Superior temporal gyrus (tissue), 1 donor: ENCODE measurements around the gene GLI3.

Experiments
- DNase-seq: peaks from one replicate; pipeline ENCODE4 v3.0.0-alpha.2; 2016; ENCODE audit errors: extremely low spot score

Gene GLI3

DNA sequence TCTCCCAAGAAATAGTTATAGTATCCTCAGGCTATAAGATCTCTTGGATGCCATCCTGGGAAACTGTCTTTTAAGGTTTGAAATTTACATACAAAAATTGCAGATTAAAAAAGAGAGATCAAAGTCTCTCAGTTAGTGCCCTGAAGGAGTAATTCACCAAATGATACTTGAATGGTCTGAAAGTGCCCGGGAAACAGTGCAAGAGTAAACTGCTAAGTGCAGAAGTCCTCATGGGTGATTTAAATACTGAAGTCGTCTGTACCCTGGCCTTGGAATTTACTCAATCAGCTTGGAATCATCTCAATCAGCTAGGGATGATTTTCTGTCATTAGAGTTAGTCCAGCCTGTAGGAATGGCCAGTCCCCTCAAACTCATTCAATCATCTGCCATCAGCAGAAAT is 155.3 kb downstream of the GLI3 start:
- DNase-seq = no peak

DNA sequence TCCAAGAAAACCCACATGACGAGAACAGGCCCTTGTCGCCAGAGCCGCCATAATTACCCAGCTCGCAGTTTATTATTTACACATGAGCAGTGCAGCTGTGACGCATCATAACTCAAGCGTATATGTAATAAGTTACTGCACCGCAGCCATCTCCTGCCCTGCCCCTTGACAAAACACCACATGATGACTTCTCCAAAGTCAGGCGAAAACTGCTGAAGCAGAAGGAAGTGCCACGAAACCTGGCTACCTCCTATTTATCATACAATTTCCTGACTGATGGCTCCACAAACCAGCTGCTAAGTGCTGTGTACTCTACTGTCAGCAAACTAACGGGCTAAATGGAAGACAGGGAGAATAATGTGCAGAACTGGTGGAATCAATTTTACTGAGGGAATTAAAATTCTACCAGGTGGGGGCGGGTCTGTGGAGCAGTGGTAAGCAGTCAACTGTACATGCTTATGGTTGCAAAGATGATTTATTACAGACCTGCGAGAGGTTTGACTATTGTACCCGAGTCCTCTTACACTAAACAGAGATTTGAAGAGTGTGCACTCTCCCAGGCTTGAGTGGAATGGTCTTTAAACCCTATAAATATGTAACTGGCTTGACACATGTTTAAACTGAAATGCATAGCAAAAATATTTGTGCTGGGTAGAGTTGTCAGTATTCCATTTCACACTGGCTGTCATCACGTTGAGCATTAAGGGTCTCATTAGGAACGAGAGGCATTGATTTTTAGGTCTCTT is 156.0 kb downstream of the GLI3 start:
- no peak for DNase-seq

DNA sequence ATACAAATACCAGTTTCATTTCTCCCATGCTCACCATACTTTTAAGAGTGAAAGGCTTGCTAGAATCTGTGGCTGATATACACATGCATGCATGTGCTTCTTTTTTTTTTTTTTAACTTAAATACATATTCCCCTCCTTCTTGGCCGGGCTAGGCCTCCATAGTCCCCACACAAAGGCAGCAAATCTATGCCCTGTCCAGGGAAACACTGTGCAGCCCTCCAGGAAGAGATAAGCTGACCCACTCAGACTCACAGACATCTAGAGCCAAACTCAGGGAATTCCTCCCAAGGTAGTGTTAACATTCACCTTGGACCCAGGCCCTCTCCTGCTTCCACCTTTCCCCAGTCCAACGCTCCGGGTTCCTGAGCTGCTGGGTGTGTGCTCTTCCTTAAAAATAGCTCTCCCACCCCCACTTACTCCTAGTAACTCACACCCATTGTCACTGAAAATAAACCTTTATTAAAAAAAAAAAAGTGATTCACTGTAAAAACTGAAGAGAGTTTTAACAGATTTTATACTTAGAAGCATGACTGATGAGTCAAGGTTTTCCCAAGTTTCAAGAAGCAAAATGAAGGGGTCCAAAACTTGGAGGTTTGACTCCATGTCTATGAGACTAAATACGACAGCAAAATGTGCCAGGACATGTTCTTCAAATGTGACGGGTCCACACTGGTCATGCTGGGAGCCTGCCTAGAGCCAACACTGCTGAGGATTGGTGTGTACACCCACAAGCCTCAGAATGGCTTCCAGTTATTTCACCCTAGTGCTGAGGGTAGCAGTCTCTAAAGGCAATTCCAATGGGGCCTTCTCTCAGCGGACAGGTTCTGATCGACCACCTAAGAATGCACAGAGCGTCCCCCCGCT is 159.5 kb downstream of the GLI3 start:
- no peak for DNase-seq

DNA sequence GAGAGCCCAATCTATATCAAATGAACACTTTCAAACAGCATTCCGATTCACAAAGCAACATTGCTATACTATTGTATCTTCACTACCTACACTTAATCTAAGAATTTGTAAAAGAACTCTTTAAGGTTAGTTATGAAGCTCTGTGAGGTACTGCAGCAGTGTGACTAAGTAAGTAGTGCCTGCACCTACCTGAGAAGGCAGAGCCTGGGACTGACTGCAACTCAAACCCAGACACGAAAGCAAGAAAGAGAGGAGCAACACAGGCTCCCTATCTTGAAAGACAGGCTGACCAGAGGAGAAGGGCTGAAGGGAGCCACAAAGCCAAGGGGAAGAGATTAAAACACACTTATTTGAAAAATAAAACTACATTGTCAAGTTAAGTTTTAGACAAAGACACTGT is 160.1 kb downstream of the GLI3 start:
- no peak for DNase-seq

DNA sequence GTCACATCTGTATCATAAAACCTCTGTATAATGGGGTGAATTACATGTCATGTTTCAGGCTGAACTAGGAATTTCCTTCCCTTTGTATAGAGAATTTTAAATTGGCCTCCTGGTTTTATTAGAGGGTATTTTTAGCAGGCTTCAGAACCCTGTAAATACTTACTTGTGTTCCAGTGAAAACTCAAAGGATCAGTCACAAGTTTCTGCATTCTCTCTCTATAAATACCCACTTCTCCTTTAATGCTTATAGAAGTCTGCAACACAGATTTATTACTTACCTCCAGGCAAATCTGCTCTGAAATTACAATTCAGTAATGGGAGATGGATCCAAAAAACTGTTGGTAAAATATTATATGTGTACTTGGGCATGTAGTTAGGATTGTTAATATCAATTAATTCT is 161.6 kb downstream of the GLI3 start:
- DNase-seq = no peak

DNA sequence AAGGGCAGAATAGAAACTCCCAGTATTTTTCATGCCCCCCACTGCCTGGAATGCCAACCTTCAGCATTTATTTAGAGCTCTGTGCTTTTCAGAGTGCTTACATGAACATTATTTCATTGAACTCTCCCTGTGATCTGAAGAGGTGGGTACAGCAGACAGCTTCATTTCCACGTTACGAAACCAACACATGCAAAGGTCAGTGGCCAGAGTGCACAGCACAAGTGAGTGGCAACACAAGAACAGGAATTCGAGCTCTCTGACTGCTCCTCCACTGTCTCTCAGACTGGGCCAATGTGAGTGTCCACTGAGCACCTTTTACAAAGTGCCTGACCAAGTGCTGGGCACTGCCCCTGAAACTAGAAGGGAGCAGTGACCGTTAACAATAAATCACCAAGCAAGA is 162.9 kb downstream of the GLI3 start:
- no peak for DNase-seq

DNA sequence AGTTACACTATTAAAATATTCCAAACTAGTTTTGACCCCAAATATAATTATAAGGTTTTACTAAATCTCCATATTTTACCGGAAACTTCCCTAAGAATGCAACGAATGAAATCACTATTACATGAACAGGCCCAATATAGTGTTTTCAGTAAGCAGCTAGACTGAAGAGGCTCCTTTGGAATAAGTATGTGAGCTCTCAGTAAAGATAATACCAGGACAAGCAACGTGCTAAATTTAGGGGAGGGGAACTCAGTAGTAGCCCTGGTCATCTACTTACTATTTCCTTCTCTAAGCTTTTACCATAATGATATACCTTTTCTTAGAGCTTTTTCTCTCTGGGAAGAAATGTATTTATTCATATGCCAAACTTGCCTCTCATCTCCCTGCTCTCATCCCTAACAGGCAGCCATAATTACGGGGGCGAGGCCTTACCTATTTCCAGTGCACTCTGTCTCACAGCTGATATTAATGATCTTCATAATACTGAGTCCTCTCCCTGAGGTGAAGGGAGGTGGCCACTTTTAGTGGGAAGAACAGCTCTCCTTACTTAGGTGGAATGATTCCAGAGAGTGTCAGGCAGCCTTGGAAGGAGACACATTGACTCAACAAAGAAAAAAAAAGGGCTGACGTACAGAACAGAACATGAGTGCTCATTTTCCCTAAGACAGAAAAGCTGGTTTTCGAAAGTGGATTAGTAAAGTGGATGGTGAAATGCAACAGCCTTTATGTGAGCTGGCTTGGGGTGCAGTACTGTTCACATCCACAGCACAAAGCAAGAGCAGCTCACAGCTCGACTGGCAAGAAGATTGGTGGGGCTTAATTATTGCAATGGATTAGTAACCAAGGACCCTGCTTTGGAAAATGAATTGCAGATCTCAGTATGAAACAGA is 165.4 kb downstream of the GLI3 start:
- DNase-seq = no peak

DNA sequence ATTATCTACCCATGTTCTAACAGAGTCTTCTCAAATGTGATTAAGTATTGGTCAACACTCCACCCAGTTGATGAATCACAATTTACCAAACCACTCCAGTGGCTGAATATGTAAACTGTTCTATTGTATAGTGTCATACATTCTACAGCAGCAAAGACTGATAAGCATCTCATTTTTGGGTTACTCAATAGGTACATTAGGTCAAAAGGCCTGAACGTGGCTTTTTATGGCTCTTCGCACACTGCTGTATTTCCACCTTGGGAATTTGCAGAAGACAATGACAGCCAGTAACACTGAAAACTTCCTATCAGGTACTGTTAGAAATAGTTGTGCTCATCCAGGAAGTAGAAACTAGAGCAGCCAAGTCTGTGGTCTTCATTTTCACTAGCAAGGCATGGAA is 166.9 kb downstream of the GLI3 start:
- no peak for DNase-seq

DNA sequence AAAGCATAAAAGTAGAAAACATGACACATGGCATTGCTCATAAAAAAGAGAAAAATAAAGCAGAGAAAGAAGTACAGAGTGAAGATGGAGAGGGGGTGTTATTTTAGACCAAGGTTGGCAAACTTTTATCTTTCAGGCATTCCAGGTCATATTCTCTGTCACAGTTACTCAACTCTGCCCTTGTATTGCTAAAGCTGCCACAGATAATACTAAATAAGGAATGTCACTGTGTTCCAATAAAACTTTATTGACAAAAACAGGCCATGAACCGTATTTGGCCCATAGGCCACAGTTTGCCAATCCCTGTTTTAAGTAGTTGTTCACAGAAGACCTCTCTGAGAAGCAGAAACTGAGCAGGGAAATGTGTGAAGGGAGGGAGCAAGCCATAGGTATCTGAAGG is 167.4 kb downstream of the GLI3 start:
- no peak for DNase-seq

DNA sequence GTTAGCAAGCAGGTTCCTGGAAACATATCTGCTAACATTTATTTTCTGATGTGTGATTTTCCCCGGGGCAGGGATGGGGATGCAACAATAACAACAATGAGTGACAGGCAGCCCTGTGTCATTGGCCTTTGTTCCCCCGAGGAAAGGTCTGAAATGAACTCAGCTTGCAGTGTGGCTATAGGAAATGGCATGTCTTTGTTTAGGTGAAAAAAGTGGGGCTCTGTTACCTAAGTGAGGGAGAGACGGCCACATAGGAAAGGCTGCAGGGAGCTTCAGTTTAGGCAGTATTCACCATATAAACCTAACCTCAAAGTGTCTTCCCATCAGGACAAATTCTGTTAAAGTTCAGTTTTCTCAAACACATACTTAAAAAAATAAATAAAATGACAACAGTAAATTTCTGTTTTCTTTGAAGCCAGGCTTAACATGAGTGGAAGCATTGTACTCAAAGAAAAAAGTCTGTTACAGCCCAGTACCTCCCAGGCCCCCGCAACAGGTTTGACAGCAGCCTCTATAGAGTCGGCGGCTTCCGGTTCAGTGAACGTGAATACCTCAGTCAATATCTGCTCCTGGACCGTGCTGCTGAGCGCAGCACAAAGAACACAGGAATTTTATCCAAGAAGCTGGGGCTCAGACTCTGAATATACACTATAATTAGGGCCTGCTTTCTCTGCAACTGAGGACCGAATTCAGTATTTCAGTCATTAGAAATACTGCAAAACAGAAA is 168.3 kb downstream of the GLI3 start:
- no peak for DNase-seq

DNA sequence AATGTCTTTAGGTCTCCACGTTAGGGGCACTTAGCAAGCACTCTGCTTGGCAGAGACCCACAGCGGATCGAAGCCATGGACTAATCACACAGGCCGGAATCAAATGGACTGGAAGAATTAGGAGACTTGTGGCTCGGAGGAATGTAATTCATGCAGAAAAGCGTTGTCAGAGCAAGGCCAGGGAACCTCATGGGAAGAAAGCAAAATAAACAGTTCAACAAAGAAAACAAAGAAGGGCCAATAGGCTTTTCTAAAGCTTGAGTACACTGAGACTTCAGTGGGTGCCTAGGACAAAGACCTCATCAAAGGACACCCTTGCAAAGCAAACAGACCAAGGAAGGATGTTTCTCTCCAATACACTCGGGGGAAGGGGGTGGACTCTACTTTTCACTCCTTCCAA is 171.1 kb downstream of the GLI3 start:
- DNase-seq = no peak

DNA sequence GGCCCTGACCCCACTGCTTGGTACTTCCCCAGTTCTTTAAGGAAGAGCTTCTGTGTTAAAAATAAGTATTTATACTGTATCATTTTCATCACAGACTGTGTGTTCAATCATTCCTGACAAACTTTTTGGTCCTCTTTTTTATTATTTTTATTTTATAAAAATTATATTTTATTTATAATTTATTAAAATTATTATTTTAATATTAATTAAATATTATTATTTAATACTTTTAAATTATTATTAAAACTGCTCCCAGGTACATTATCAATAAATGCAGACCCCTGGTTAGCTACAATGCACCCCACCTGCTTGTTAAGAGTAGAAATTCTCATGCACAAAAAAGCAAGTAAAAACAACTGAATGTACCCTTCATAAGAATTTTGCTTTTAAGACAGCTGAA is 172.0 kb downstream of the GLI3 start:
- DNase-seq = no peak

DNA sequence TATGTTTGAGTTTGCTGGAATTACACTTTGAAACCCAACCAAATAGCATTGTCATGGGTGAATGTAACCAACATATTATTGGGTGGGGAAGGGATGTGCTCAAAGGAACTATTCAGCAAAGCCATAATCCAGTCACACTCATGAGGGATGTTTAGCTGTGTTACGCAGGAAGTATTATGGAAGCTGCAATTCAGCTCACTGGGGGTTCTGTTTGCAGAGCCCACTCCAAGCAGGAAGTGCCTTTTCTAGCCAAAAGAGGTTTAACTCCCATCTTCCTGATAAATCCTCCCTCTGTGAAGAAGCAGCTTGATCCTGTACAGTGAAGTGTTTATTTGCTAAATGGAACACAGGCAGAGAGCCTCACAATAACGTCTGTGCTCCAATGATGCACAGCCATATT is 172.5 kb downstream of the GLI3 start:
- DNase-seq = no peak

DNA sequence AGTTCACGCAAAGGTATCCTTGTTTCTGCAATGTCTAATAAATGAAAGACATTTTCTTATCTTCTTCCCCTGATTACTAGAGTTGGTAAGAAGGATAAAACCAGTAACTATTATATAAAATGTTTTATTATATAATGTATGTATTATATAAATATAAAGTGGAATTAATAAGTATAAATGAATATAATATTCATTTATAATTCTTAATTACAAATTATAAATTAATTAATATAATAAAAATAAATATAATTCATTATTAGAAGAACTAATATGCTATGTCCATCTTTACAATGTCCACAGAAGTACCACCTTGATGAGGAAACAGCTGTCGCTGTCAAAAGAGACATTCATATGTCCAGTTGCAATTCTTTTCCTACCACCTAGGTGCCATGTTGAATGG is 177.7 kb downstream of the GLI3 start:
- DNase-seq = no peak

DNA sequence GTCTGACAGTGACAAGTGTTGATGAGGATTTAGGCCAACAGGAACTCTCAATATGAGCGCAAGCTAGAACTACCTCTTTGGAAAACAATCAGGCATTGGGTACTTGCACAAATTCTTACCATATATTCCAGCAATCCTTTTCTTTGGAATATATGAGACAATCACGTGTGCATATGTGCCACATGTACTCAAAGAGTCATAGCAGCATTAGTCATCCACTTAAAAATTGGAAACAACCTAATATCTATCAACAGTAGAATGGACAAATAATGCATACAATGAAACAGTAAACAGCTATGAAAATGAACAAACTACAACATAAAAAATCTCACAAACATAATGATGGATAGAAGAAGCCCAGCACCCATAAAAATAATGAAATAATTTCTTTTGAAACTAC is 179.7 kb downstream of the GLI3 start:
- no peak for DNase-seq

DNA sequence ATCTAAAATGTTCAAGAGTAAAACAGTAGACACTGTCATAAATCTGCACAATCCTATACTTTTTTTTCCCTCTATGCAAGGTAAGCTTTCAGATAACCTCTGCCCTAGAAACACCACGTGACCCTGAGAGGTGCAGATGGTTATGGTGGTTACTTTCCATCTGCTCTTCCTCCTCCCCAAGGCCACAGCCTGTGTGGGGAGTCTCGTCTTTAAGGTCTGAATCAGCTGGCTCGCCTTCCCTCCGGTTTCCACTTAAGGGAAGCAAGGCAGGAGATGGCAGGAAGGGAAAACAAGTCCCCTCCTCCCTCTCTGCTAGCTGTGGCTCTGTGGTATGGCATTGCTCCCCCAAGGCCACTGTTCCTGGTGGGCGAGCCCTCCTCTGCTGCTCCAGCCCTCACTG is 181.8 kb downstream of the GLI3 start:
- DNase-seq = no peak

DNA sequence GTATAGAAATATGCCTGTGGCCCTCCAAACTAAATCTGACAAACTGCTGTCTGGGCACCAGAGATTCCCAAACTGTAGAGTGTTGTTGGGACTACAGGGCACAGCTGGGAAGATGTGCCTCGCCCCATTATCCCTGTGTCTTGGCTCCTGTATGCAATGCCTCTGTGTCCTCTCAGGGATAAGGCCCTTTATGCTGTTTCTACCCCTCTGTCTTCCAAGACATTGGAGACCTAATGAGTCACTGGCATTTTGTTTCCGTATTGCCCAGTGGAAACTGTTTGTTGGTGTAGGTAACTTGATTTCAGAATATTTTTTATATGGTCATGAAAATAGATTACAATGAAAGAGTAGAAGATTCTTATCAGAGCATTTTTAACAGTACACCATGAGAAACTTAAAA is 183.2 kb downstream of the GLI3 start:
- no peak for DNase-seq

DNA sequence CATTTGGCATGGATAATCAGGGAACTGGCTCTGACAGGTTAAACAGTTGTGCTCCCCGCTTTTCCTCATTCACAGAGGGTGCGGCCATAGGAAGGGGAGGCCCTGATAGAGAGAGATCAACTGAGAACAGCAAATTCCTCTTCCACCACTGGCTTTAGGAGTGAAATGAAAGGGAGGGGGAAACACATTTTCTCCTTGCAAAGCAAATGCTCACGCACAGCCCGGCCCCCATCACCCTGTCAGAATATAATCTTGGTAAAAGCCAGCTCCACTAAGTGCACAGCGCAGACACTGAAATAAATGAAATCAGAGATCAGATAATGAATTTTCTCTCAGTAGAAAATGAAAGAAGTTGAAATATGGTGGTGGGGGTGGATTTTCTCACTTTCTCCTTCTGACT is 187.2 kb downstream of the GLI3 start:
- DNase-seq = no peak

DNA sequence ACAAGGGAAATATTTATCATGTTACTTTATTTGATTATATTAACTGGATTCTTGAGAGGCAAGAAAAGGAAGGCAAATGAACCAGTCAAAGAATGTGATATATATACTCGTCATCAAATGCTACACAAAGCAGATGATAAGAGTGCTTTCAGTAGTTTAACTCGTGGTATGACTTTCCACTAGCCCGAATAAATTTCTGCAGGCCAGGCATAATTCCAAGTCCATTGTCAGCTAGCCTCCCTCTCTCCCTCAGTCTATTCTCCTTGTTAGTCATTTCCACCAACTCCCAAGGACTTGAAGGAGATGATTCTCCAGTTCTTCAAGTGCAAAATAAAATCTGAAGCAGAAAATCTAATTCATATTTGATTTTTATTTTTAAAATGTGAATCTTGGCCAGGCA is 190.5 kb downstream of the GLI3 start:
- no peak for DNase-seq

DNA sequence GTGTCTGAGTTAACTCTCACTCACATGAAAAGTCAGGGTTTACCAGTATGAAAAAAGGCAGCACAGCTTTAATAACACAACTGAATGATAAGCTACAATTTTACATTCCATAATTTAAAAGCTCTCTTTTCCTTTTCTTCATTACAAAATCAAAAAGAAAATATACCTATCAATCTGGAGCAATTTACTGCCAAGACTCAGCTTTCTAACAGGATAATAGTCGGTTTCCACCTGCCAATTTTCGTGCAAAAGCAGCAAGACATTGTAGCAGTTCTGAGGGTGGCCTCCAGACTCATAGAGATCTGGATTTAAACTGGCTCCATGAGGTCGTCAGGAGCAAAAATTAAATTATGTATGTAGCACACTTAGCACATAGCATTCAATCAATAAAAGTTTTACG is 191.0 kb downstream of the GLI3 start:
- no peak for DNase-seq

DNA sequence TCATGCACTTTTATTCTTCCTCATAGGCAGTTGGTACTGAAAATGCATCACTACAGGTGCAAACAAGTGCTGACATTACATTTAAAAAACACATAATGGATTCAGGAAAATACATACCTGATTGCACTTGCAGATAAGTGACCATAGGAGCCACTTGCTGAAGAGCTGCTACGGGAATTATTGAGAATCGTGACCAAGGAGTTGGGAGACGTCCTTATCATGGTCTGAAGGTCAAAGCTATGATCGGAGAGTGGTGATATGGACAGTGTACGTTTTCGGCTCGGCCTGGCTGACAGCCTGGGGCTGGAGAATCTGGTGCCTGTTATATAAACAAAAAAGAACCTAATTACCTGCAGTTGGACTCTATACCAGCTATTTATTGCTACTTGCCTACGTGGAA is 197.1 kb downstream of the GLI3 start:
- no peak for DNase-seq

DNA sequence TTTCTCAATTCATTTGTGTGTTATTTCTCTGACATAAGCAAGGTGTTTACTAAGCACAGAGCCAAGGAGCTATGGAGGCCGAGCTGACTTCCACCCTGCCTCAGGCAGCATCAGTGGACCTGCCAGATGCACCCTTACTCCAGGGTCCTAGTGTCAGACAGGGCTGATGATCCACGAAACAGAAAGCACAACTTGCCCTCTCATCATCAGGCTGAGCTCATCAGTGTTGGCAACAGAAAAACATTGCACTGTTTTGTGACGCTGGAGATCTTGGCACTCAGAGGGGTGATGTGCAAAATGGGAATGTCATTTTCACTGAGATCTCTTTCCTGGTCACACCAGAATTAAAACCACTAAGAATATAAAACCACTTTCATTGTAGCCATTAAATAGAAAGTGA is 201.8 kb downstream of the GLI3 start:
- peak; percentile 42 for DNase-seq
